Neural cell (in vitro differentiated cells): ENCODE data around the gene SPON1. TPM values are rescaled to one million over a fixed set of nuclear protein-coding genes. Genes with fewer than 3 reads are reported as not detected.

ENCODE experiments used
- H2AFZ ChIP-seq: fragments of 200-600, 300-800 bp; sonication (generic), shearing (Covaris generic); 2 replicates; pipeline ENCODE4 v1.6.0; 2014; ENCODE audit warnings: low read depth, mild to moderate bottlenecking, antibody characterized with exemption, low read length, moderate library complexity
- H3F3A ChIP-seq: fragments of 200-600 bp; shearing (Covaris generic); 2 replicates; pipeline ENCODE4 v1.6.1; 2016; ENCODE audit warnings: mild to moderate bottlenecking, moderate library complexity, mixed read lengths, antibody characterized with exemption, low read length; ENCODE audit not compliant: insufficient read depth, poor library complexity, severe bottlenecking
- H3K27ac ChIP-seq: fragments of 200-600, 300-800 bp; sonication (generic), shearing (Covaris generic); 2 replicates; pipeline ENCODE4 v1.5.1; 2014; ENCODE audit warnings: mild to moderate bottlenecking, low read length, moderate library complexity
- H3K27me3 ChIP-seq: fragments of 300-800, 200-600 bp; sonication (generic), shearing (Covaris generic); 2 replicates; pipeline ENCODE4 v1.6.0; 2014; ENCODE audit warnings: mild to moderate bottlenecking, low read depth, low read length, moderate library complexity; ENCODE audit not compliant: insufficient read depth
- H3K36me3 ChIP-seq: fragments of 300-800, 200-600 bp; sonication (generic), shearing (Covaris generic); 2 replicates; pipeline ENCODE4 v1.5.1; 2014; ENCODE audit warnings: mild to moderate bottlenecking, antibody characterized with exemption, low read length, moderate library complexity; ENCODE audit not compliant: insufficient read depth
- H3K4me2 ChIP-seq: fragments of 300-800, 200-600 bp; sonication (generic), shearing (Covaris generic); 2 replicates; pipeline ENCODE4 v1.6.0; 2014; ENCODE audit warnings: mild to moderate bottlenecking, low read length
- H3K4me3 ChIP-seq: fragments of 300-800, 200-600 bp; sonication (generic), shearing (Covaris generic); 2 replicates; pipeline ENCODE4 v1.5.1; 2014; ENCODE audit warnings: mild to moderate bottlenecking, low read length, moderate library complexity
- H3K79me2 ChIP-seq: fragments of 200-600 bp; shearing (Covaris generic); replicated peaks from 2 replicates; pipeline ENCODE4 v1.6.0; 2014; ENCODE audit warnings: mild to moderate bottlenecking, low read length, moderate library complexity; ENCODE audit not compliant: insufficient read depth
- H3K9ac ChIP-seq: fragments of 300-800, 200-600 bp; sonication (generic), shearing (Covaris generic); 2 replicates; pipeline ENCODE4 v1.6.1; 2016; ENCODE audit warnings: mild to moderate bottlenecking, low read length, mixed read lengths
- H3K9me2 ChIP-seq: fragments of 200-600 bp; shearing (Covaris generic); 2 replicates; pipeline ENCODE4 v1.6.1; 2016; ENCODE audit warnings: mild to moderate bottlenecking, low read length, mixed read lengths; ENCODE audit not compliant: insufficient read depth
- H3K9me3 ChIP-seq: fragments of 200-600, 300-800 bp; sonication (generic), shearing (Covaris generic); 2 replicates; pipeline ENCODE4 v1.6.1; 2016; ENCODE audit warnings: mild to moderate bottlenecking, mixed run types, low read length, moderate library complexity, mixed read lengths
- H4K20me1 ChIP-seq: fragments of 200-600 bp; shearing (Covaris generic); 2 replicates; pipeline ENCODE4 v1.6.1; 2016; ENCODE audit warnings: mild to moderate bottlenecking, mixed run types; ENCODE audit not compliant: insufficient read depth
- EP300 ChIP-seq: fragments of 450-650 bp; conservative IDR thresholded peaks from 2 replicates; pipeline ENCODE4 v1.6.1; 2014; ENCODE audit warnings: antibody characterized with exemption, mild to moderate bottlenecking, moderate library complexity; ENCODE audit not compliant: poor library complexity, severe bottlenecking
- EZH2 ChIP-seq: fragments of 200-600, 300-800 bp; shearing (Covaris generic), sonication (generic); IDR thresholded peaks from 2 replicates; pipeline ENCODE4 v1.6.1; 2014; ENCODE audit warnings: antibody characterized with exemption, low read length, borderline replicate concordance, mild to moderate bottlenecking; ENCODE audit not compliant: insufficient read depth, poor library complexity, severe bottlenecking
- MXI1 ChIP-seq: fragments of 450-650 bp; conservative IDR thresholded peaks from 2 replicates; pipeline ENCODE4 v1.6.1; 2014; ENCODE audit warnings: antibody characterized with exemption, mild to moderate bottlenecking; ENCODE audit not compliant: poor library complexity, severe bottlenecking
- POLR2AphosphoS5 ChIP-seq: IDR thresholded peaks from 2 replicates; pipeline ENCODE4 v1.6.1; 2012
- RAD21 ChIP-seq: fragments of 450-650 bp; conservative IDR thresholded peaks from 2 replicates; pipeline ENCODE4 v1.6.1; 2014; ENCODE audit warnings: antibody characterized with exemption, mild to moderate bottlenecking, moderate library complexity
- SMC3 ChIP-seq: fragments of 450-650 bp; conservative IDR thresholded peaks from 2 replicates; pipeline ENCODE4 v1.6.1; 2014; ENCODE audit warnings: antibody characterized with exemption, mild to moderate bottlenecking, moderate library complexity; ENCODE audit not compliant: poor library complexity
- TAF1 ChIP-seq: IDR thresholded peaks from 2 replicates; pipeline ENCODE4 v1.6.1; 2012; ENCODE audit warnings: low read depth
- polyA plus RNA-seq: library from polyadenylated mRNA; depleted of rRNA; stranded (reverse); fragments of >200 nt; gene quantifications from 2 replicates; pipeline ENCODE4 v1.2.3, GENCODE V29; 2014
- TF ChIP-seq, protein P1 (sequence below): fragments of 450-650 bp; IDR thresholded peaks from 2 replicates; pipeline ENCODE4 v1.5.1; 2014; ENCODE audit warnings: antibody characterized with exemption, mild to moderate bottlenecking, moderate library complexity; ENCODE audit not compliant: poor library complexity, severe bottlenecking
- TF ChIP-seq, protein P2 (sequence below): IDR thresholded peaks from 2 replicates; pipeline ENCODE4 v1.6.1; 2012; ENCODE audit warnings: borderline replicate concordance

SPON1 gene
- polyA plus RNA-seq, 1 donor from 2014 or later, result 0.66 TPM

DNA sequence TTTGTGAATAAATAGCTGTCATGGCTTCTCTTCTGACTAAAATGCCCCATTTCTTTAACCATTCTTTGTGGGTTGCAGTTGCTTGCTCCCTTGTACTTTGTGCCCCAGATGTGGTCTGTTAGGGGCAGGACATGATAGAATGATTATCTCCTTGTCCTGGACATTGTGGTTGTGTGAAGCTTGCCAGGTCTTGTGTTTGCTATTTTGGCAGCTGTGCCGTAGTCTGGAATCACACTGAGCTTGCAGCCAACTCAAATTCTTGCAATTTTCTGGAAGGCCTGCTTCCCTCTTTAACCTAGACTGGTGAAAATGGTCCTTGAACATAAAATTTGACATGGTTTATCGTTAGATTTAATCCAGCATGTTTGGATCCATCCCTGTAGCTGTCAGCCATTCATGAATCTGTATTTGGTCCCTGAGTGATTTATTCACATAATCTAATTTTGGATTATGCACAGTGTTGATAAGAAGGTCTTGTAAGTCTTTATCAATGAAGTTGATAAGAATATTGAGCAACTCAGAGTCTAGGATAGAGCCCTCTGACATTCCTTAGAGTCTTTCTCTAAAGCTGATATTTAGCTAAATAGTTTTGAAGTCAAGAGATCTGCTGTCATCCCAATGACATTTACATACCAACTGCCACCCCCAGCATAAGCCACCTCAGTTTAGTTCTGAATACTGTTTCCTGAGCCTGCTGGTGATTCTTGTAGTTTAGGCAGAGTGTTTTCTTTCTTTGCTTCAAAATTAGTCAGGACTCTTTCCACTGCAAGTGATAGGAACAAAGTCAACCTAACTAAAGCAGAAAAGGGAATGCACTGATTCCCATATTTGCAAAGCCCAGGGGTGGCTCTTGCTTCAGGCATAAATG is 9.8 kb downstream of the SPON1 start:
- Histone ChIP-seq H4K20me1 (no peaks in the 10 kb centered on the region), H3F3A (no peaks in the 10 kb centered on the region), H3K4me2 (no peak overlapping the region), H3K9ac (no peak overlapping the region), H3K27ac (no peak overlapping the region), H3K27me3 (no peaks in the 10 kb centered on the region), H3K9me3 (no peaks in the 10 kb centered on the region), H3K4me3 (no peak overlapping the region), H2AFZ (no peak overlapping the region), H3K9me2 (no peaks in the 10 kb centered on the region), H3K79me2 (no peaks in the 10 kb centered on the region), H3K36me3 (no peaks in the 10 kb centered on the region)
- TF ChIP-seq, protein P1, sequence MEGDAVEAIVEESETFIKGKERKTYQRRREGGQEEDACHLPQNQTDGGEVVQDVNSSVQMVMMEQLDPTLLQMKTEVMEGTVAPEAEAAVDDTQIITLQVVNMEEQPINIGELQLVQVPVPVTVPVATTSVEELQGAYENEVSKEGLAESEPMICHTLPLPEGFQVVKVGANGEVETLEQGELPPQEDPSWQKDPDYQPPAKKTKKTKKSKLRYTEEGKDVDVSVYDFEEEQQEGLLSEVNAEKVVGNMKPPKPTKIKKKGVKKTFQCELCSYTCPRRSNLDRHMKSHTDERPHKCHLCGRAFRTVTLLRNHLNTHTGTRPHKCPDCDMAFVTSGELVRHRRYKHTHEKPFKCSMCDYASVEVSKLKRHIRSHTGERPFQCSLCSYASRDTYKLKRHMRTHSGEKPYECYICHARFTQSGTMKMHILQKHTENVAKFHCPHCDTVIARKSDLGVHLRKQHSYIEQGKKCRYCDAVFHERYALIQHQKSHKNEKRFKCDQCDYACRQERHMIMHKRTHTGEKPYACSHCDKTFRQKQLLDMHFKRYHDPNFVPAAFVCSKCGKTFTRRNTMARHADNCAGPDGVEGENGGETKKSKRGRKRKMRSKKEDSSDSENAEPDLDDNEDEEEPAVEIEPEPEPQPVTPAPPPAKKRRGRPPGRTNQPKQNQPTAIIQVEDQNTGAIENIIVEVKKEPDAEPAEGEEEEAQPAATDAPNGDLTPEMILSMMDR, result no peak
- TF ChIP-seq TAF1 (no peak), EZH2 (no peak), EP300 (no peak), MXI1 (no peak), POLR2AphosphoS5 (no peak), SMC3 (no peak), RAD21 (no peak)
- TF ChIP-seq, protein P2, sequence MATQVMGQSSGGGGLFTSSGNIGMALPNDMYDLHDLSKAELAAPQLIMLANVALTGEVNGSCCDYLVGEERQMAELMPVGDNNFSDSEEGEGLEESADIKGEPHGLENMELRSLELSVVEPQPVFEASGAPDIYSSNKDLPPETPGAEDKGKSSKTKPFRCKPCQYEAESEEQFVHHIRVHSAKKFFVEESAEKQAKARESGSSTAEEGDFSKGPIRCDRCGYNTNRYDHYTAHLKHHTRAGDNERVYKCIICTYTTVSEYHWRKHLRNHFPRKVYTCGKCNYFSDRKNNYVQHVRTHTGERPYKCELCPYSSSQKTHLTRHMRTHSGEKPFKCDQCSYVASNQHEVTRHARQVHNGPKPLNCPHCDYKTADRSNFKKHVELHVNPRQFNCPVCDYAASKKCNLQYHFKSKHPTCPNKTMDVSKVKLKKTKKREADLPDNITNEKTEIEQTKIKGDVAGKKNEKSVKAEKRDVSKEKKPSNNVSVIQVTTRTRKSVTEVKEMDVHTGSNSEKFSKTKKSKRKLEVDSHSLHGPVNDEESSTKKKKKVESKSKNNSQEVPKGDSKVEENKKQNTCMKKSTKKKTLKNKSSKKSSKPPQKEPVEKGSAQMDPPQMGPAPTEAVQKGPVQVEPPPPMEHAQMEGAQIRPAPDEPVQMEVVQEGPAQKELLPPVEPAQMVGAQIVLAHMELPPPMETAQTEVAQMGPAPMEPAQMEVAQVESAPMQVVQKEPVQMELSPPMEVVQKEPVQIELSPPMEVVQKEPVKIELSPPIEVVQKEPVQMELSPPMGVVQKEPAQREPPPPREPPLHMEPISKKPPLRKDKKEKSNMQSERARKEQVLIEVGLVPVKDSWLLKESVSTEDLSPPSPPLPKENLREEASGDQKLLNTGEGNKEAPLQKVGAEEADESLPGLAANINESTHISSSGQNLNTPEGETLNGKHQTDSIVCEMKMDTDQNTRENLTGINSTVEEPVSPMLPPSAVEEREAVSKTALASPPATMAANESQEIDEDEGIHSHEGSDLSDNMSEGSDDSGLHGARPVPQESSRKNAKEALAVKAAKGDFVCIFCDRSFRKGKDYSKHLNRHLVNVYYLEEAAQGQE, result no peak

DNA sequence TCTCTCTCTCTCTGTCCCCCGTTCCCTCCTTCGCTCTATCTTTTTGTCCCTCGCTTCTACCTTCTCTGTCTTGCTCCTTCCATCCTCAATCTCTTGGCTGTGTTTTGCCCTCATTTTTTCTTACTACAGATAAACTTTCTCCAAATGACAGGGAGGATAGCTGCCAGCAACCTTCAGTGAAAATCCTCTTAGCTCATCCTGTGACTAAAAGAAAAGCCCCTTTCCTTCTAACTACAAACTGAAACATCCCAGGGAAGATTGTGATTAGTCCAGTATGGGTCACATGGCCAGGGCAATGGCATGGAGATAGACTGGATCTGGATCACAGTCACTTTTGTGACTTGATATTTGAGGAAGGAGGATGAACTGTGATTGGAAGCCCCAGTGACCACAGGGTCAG is 10.4 kb downstream of the SPON1 start:
- no peaks in the 10 kb centered on the region for H3K79me2 ChIP-seq
- H3K9me2 ChIP-seq, result no peaks in the 10 kb centered on the region
- no peak for TF ChIP-seq SMC3
- TF ChIP-seq, protein P2, result no peak
- TF ChIP-seq, protein P1, result no peak
- TF ChIP-seq EP300, result no peak
- no peak for TF ChIP-seq MXI1
- no peak for TF ChIP-seq POLR2AphosphoS5
- no peak for TF ChIP-seq EZH2
- TF ChIP-seq TAF1, result no peak
- TF ChIP-seq RAD21, result no peak
- no peak overlapping the region for H3K27ac ChIP-seq
- H3K9me3 ChIP-seq, result no peaks in the 10 kb centered on the region
- no peak overlapping the region for H3K9ac ChIP-seq
- no peaks in the 10 kb centered on the region for H4K20me1 ChIP-seq
- no peak overlapping the region for H3K4me2 ChIP-seq
- no peaks in the 10 kb centered on the region for H3F3A ChIP-seq
- no peak overlapping the region for H2AFZ ChIP-seq
- no peak overlapping the region for H3K4me3 ChIP-seq
- H3K36me3 ChIP-seq, result no peaks in the 10 kb centered on the region
- H3K27me3 ChIP-seq, result no peaks in the 10 kb centered on the region
